8988T (cell line): ENCODE measurements around the gene N4BP2L2.
"Not testable (repeated sequence)": the region's sequence is repeated elsewhere in the genome, so short reads cannot be mapped to it uniquely, and the experiment has no call there.

Experiments used
- DNase-seq: peaks from one replicate; pipeline ENCODE4 v3.0.0; 2011

N4BP2L2 gene

DNA sequence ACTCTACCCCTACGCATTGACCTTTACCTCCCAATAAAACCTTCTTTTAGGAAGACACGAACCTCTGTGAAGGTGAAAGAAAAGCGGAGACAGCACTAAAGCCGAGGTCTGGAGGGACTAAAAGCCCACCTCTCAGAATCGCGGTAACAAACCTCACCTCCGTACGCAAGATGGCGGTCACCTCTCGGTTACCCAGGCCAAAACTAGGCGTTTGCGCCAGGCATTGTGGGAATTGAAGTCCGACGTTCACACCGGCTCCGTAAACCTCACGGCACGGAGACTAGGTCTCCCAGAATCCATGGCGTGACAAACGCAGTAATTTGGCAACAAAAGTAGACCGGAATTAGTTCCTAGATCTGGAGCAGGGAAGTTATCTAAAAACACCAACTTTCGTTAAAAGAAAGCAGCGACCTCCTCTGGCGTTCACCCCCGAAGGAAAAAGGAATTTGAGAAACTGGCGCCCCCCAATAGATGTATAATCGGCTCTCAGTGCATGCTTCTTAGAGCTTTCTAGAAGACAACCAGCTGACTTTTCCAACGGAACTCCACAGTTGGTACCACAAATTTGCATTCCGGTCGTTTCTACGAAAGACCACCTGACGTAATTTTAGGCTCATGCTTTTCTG lies at the start of gene N4BP2L2:
TSS of gene N4BP2L2 (minus strand) at position 175 of the 626 bp plus-strand sequence. CDS start 1,768 bp downstream, outside the sequence.
- DNase-seq: peak; percentile 21

- DNase-seq: no peak
Observed at GRCh38 chr13:32587811-32588170, 49.2 kb upstream of the N4BP2L2 start.

GRCh38 chr13:32587011-32587810 lies 48.6 kb upstream of the N4BP2L2 start:
- peak; percentile 36 for DNase-seq

GRCh38 chr13:32586080-32586900 lies 47.7 kb upstream of the N4BP2L2 start, which contains the start of gene PDS5B:
PDS5B (plus strand) TSS chr13:32586452; CDS start chr13:32648773, 62,321 bp downstream.
- peak; percentile 86 for DNase-seq

DNA sequence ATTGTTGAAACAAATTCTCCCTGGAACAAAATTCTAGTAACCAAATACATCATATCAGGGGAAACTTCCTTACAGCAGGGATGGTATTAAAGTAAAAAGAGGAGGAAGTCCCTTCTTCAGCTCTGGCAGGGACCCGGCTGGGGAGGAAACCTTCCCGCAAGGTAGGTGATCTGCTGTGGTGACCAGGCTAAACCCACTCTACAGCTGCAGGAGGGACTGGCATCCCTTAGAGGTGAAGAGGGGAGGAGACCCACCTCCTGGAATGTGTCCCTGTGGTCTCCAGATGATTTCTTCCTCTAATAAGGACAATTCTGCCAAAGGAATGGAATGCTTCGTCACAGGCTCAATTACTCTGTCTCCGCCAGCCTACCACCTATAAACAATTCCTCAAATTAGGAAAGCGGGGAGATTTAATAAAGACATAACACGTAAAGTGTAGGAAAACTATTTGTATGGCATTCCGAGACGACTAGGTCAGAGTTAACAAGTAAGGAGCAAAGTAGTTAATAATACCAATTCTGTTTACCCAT lies 47.0 kb upstream of the N4BP2L2 start:
- DNase-seq: no peak

- no peak for DNase-seq
Observed at GRCh38 chr13:32582991-32583390, 44.4 kb upstream of the N4BP2L2 start.

DNA sequence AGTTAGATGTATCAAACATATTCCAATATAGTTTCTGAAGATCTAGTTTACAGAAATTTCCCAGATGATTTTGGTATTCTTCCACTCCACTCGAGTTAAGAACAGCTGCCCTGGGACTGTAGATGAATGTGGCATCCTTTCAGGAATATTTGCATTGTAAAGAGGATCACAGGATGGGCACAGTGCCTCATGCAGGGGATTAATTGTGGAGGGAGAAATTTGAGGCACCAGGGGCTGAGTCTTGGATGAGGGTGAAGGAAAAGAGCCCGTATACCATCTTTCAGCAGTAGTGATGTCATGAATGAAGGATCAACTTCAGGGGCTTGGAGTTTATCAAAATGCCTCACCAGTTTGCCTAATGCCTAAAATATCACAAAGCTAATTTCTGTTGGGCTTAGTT lies 43.7 kb upstream of the N4BP2L2 start:
- DNase-seq: no peak

DNA sequence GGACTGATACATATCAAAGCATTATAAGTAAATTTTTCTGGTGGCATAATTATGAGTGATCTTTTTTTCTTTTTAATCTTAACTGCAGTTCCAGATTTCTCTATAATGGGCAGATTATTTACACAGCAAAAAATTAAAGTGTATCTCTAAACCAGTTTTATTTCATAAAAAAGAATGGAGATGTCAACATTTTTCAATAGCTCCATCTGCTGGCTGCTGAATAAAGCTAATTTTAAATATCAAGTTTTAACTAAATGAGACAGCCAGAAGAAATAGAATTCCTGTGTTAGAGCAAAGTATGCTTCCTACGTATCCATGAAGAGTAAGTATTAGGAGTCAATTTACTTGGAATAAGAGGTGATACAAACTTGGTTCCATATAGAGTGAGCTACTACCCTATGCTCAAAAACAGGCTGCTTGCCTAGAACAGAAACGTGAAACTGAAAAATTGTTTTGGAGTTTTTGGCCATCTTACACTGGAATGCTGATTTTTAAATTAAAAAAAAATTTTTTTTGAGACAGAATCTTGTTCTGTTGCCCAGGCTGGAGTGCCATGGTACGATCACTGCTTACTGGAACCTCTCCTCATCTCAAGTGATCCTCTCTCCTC lies 42.7 kb upstream of the N4BP2L2 start:
- no peak for DNase-seq

DNA sequence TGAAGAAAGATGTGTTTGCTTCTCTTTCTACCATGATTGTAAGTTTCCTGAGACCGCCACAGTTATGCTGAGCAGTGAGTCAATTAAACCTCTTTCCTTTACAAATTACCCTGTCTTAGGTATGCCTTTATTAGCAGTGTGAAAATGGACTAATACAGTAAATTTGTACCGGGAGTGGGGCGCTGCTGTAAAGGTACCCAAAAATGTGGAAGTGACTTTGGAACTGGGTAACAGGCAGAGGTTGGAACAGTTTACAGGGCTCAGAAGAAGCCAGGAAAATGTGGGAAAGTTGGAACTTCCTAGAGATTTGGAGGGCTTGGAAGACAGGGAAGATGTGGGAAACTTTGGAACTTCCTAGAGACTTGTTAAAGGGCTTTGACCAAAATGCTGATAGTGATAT lies 38.4 kb upstream of the N4BP2L2 start:
- no peak for DNase-seq

GRCh38 chr13:32575687-32576086 lies 37.1 kb upstream of the N4BP2L2 start:
- not testable (repeated sequence) for DNase-seq

- DNase-seq: not testable (repeated sequence)
Observed at GRCh38 chr13:32560842-32561241, 22.2 kb upstream of the N4BP2L2 start.

DNA sequence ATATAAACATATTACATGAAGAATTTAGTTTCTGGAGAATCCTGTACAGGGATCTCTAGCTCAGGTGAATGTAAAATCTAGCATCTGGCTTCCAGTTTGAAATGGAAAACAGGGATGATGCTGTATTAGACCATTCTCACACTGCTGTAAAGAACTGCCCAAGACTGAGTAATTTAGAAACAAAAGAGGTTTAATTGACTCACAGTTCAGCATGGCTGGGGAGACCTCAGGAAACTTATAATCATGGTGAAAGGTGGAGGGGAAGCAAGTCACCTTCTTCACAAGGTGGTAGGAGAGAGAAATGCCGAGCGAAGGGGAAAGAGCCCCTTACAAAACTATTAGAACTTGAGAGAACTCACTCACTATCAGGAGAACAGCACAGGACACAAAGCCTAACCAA lies 17.0 kb upstream of the N4BP2L2 start:
- no peak for DNase-seq

DNA sequence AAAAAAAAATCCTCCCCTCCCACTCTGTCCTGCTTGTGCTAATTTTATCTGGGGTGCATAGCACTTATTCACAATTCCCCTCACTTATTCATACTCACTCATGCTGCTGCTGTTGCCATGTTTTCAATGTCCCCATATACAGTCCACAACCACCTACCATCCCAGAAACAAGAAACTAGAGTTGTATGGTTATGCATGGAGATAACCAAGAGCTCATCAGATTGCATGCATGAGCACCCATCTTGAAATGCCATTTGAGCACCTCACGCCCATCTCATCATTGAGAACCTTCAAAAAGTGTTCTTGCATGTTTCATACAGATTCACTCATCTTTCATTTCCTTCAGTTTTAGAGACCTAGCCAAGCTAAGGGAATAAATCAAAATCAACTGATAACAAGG lies 15.1 kb upstream of the N4BP2L2 start:
- no peak for DNase-seq

DNA sequence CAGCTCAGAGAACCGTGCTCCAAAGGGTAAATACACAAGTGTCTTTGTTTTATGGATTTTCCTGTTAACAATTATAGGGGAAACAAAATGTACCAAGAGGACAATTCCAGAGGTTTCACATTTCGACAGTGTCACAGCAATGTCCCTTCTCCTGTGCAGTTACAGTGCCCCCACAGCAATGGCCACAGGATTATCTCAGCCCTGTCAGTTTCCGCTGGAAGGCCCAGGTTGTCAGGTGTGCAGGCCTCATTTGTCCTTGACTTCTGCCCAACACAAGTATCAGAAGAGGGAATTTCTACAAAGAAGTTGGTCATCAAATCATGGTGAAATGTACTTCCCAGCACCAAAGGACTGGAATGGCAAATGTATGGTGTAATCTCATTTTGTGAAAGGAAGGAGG lies 11.2 kb upstream of the N4BP2L2 start:
- no peak for DNase-seq

- no peak for DNase-seq
Observed at GRCh38 chr13:32548837-32549236, 10.2 kb upstream of the N4BP2L2 start.

DNA sequence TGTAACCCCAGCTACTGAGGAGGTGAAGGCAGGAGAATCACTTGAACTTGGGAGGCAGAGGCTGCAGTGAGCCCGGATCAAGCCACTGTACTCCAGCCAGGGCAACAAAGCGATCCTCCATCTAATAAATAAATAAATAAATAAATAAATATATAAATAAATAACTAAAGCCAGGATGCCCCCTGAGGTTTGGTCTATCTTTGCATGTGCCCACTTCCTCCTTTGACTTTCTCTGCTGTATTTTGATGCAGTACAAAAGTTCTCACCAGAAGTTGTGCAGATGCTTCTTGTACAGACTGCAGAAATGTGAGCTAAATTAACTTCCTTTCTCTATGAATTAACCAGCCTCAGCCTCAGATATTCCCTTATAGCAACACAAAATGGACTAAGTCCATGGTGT lies 6.5 kb upstream of the N4BP2L2 start:
- DNase-seq: no peak

DNA sequence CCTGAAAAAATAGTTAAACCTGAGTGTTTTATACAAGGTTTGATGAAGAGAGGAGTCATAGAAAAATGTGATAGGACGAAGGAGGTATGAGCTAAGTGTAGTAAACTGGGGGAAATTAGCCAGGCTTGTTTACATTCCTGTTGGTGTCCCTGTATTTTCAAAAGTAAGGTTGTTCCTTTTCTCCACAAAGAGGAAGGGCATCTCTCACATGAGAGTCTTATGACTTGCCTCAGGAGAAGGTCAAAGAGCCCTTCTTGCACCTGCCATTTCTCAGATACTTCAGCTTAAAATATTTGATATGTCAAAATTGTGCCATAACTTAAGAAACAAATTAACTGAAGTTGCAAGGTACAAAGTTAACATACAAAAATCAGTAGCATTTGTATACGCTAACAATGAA lies 3.6 kb upstream of the N4BP2L2 start:
- no peak for DNase-seq

GRCh38 chr13:32538143-32538620 lies 413 bp downstream of the N4BP2L2 start:
- no peak for DNase-seq

DNA sequence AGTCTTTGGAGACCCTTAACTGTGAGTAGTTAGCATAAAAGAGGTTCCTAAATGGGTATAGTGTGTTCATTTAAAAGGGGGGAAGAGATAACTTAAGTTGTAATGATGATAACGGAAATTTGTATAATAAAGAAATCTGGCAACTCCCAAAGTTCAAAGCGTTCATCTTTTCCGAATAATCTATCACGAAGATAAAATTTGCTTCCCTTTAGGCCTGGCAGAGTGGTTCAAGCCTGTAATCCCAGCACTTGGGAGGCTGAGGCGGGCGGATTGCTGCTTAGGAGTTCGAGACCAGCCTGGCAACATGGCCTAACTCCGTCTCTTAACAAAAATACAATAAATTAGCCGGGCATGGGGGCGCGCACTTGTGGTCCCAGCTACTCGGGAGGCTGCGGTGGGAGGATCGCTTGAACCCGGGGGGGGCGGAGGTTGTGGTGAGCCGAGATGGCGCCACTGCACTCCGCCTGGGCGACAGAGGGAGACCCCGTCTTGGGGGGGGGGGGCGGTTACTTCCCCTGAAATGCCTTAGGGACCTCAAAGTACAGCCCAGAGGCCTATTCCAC lies 934 bp downstream of the N4BP2L2 start:
- DNase-seq: no peak

GRCh38 chr13:32535748-32536147 lies 2.8 kb downstream of the N4BP2L2 start:
- DNase-seq: no peak

DNA sequence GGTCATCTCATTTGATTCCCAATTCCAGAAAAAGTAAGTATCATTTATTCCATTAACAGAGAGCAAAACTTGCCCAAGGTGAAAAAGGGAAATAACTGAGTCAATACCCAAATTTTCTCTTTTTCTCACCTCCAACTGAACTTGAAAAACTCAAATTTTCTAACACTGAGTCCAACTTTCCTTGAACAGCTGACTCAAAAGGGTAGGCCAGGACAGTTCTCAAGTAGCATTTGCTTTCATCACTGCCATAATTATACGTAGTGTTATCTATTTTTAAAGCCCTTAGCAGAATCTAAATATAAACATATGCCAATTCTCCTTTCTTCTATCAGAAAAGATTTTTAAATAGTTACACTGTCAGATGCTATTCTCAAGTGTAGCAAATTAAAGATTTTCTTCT lies 3.5 kb downstream of the N4BP2L2 start:
- no peak for DNase-seq

GRCh38 chr13:32530841-32531253 lies 7.7 kb downstream of the N4BP2L2 start:
- no peak for DNase-seq
